GM12872 (cell line): ENCODE measurements around the gene ADAMTSL1.

Experiments
- TF ChIP-seq, protein P1 (sequence below): IDR thresholded peaks from 3 replicates; pipeline ENCODE4 v1.5.1; 2011; ENCODE audit warnings: low read depth, mild to moderate bottlenecking, low read length, moderate library complexity; ENCODE audit not compliant: insufficient read depth

The ADAMTSL1 gene

DNA sequence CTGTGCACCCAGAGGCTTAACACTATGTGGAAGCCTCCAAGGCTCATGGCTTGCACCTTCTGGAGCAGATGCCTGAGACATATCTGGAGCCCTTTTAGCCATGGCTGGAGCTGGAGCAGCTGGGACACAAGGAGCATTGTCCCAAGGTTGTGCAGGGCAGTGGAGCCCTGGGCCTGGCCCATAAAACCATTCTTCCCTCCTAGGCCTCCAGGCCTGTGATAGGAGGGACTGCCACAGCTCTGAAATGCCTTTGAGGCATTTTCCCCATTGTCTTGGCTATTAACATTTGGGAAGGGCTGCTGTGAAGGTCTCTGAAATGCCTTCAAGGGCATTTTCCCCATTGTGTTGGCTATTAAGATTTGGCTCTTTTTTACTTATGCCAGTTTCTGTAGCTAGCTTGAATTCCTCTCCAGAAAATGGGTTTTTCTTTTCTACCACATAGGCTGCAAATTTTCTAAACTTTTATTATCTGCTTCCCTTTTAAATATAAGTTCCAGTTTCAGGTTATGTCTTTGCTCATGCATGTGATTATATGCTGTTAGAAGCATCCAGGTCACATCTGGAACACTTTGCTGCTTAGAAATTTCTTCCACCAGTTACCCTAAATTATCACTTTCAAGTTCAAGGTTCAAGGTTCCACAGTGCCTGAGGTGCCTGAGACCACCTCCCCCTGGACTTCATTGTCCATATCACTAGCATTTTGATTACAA is 221.2 kb downstream of the ADAMTSL1 start:
- TF ChIP-seq, protein P1, sequence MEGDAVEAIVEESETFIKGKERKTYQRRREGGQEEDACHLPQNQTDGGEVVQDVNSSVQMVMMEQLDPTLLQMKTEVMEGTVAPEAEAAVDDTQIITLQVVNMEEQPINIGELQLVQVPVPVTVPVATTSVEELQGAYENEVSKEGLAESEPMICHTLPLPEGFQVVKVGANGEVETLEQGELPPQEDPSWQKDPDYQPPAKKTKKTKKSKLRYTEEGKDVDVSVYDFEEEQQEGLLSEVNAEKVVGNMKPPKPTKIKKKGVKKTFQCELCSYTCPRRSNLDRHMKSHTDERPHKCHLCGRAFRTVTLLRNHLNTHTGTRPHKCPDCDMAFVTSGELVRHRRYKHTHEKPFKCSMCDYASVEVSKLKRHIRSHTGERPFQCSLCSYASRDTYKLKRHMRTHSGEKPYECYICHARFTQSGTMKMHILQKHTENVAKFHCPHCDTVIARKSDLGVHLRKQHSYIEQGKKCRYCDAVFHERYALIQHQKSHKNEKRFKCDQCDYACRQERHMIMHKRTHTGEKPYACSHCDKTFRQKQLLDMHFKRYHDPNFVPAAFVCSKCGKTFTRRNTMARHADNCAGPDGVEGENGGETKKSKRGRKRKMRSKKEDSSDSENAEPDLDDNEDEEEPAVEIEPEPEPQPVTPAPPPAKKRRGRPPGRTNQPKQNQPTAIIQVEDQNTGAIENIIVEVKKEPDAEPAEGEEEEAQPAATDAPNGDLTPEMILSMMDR, result no peak

DNA sequence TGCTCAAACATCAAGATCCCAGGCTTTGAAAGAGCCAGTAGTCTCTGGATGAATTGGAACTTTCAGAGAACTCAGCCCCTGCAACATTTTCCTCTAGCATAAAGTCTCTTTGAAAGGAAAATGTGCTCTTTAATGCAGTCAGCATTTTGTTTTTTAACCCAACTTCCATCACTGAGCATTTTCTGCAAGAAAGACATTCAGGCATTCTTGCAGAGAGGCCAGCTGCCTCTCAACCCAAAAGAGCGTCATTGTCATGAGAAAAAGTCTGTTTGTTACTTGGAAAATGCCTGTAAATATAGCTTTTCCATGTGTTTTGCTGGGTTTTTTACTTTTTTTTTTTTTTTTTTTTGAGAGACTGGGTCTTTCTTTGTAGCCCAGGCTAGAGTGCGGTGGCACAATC is 225.0 kb downstream of the ADAMTSL1 start:
- TF ChIP-seq, protein P1, result no peak

DNA sequence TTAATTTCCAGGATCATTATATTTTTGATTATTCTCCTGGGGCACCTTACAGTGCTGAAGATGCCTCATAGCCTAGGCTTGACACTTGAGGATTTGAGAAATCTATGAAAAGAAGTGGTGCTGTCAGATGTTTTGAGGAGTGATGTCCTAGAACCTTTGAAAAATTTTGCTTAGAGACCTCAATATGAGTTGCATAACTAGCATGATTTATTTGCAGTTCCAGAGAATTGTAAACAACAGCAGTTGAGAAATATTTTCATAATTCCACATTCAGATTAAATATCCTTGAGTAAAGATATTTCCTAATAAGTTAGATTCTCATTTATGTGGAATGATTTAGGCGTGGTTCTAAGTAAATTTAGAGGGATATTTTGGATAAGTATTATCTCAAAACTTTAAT is 225.8 kb downstream of the ADAMTSL1 start:
- TF ChIP-seq, protein P1, result no peak

DNA sequence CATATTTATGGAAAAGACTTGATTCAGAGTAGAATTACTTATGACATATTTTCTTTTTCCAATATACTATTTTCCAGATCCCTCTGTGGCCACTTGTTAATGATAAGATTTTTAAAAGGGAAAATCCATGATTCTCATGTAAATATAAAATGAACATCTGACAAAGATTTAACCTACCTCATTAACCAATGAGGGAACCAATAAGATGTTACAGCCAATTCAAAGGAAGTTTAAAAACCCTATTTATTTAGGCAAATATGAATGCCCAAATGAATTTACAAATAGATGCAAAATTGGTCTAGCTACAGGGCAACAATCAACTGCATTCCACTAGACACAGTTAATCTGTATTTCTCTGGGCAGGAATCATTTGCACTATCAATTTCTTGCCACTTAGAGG is 226.8 kb downstream of the ADAMTSL1 start:
- TF ChIP-seq, protein P1, result no peak

DNA sequence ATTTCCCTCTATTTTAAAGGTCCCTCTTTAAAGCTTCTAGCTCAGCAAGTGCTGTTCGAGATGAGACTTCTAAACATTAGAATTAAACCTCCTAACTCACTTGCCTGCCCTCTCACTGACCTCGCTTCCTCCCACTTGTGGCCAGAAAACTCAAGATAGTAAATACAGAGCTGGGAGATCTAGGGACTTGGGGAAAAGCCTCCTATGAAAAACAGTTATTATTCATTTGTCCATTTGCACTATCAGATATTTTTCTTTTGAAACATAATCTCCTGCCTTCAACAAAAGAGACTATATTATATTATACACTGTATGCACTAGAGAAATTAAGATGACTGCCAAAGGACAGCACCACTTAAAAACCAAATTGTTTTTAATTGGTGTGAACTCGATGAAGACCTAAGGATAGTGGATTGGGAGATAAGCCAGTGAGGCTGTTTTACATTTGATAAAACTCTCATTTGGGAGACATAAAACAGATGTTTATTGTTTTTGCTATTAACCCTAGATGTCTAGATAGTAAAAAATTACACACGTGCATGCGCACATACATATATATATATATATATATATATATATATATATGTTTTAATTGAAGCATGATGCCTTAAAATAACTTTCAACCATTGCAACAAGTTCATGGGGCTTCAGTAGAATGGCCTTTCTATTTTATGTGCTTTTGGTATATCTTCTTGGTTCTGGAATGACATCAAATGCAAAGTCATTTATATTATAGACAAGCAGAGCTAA is 229.4 kb downstream of the ADAMTSL1 start:
- TF ChIP-seq, protein P1, result no peak

DNA sequence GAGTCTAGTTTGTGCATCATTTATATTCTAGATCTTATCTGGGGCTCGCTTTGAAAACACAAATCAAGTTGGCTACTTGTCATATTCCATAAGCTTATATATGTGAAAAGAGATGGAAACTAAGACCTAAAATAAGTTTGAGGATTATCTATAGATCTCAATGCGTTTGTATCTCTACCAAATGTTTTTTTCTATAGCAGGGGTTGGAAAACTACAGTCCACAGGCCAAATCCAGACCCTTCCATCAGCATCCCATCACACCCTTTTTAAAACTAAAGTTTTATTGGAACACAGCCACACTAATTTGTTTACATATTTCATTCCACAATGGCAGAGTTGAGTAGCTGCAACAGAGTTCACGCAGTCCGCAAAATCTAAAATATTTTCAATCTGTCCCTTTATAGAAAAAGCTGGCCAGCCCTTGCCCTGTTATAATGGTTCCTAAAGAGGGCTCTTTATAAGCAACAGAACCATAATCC is 230.0 kb downstream of the ADAMTSL1 start:
- TF ChIP-seq, protein P1, result no peak

DNA sequence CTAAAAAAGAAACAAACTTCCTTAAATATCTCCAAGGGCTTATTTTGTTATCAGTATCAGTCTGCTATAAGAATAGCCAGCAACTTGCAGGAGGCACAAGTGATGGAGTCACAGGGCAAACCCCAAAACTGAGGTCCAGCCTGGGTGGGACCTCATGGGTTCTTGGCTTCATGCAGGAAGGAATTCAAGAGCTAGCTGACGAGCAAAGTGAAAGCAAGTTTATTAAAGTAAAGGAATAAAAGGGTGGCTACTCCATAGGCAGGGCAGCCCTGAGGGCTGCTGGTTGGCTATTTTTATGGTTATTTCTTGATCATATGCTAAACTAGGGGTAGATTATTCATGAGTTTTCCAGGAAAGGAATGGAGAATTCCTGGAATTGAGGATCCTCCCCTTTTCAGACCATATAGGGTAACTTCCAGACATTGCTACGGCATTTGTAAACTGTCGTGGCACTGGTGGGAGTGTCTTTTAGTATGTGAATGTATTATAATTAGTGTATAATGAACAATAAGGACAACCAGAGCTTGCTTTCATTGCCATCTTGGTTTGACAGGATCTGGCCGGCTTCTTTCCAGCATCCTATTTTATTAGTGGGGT is 231.9 kb downstream of the ADAMTSL1 start:
- TF ChIP-seq, protein P1, result no peak
